GM18909 (cell line): ENCODE results near the gene SERPINB8.

ENCODE experiments used
- ATAC-seq: cut with Tn5 transposase; IDR thresholded peaks from one replicate; pipeline ENCODE4 v1.9.1; 2021; ENCODE audit warnings: mild to moderate bottlenecking; ENCODE audit not compliant: unreplicated experiment, poor library complexity

The SERPINB8 gene

DNA sequence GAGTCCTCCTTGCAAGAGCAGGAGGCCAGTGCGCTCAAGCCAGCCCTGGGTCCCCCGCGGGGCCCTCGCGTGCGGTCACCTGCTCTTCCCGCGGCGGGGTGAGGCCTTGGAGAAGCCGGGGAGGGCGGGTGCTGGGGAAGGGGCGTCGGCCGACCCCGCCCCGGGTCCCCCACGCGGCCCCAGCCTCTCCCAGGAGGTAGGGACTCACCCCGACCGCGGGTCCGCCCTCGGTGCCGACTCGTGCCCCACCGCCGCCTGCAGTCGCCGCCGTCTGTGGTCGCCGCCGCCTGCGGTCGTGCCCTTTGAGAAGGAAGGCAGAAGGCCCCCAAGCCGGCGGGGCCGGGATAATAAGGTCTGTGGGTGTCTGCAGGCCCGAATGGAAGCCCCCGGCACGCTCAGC, 32.7 kb downstream of the SERPINB8 start:
- ATAC-seq: no peak

DNA sequence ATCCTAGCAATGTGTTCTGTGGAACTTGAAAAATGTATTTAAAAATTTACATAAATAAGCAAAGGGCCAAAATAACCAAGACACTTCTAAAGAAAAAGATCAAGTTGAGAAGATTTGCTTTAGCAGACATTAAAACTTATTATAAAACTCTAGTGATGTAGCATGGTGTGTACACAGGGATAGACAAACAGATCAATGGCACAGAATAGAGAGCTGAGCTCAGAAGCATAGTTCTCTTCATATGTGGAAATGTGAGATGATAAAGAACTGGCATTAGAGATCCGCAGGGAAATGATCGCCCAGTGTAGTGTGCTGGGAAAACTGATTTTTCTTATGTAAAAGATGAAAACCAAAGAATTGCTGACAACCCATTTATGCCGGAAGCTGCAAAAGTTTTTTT, 39.4 kb downstream of the SERPINB8 start:
- ATAC-seq: no peak

GRCh38 chr18:64011513-64011912, 41.6 kb downstream of the SERPINB8 start:
- no peak for ATAC-seq

GRCh38 chr18:64017870-64018269, 48.0 kb downstream of the SERPINB8 start:
- ATAC-seq: no peak

DNA sequence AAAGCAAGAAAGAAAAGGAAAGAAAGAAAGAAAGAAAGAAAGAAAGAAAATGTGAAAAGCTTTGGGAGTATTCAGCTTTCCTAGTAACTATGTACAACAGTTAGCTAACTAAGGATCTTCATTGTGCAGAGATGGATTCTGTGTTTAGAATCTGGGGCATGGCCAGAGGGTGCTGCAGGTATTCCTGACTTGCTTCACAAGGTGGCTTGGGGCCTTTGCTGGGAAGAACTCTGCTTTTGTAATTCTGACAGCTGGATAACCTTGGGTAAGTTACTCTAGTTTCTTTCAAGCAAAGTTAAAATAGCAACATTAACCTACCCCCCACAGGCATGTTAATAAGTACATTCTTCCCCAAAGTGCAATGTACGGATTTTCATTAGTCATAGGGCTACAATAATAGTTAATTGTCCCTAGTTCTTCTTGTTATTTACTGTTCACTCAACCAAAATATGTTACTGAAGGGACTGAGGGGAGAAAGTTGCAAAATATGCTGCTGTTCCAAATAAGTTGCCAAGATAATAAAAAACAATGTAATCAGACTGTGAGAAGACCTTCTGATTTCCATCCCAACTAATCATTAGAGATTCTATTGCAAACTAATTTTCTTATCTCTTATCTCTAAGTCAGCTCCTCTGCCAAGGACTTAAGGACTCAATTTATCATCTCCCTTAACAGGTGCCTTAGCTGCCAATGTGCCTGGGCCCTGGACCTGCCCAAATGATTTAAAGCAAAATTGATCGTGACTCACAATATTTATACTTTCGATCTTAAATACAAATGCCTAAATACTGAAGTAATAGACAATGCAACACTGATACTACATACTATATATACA, 50.3 kb downstream of the SERPINB8 start:
- ATAC-seq: no peak

GRCh38 chr18:64026350-64026749, 56.5 kb downstream of the SERPINB8 start:
- ATAC-seq: no peak

DNA sequence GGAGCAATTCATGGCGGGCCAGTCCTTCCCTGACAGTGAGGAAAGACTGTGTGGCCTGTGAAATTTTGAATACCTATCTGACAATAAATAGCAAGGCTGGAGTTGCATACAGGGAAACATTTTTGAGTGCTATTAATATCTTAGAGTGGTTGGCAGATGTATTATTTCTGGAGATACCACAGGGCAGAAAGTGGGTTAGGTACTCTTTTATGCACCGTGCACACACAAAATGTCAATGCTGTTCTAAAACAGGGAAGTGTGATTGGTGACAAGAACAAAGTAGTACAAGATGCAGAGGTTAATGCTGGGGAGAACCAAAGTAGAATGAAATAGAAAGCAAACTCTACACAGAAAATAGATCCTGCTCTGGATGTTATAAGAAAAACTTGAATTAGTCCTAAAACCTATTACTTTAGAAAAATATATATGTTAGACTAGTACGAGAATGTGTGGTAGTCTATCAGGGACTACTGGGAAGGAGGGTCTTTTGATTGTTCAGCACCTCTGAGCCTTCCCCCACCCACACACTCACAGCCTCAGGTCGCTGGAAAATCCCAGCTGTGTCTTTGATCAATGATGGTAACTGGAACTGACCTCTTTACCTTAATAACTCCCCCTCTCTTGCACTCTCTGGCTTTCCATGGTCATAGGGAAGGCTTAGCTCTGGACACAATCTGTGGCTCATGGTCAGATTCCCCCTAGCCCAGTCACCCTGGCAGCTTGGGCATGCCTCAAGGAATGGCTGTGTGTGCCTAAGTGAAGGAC, 58.2 kb downstream of the SERPINB8 start:
- ATAC-seq: peak; percentile 73

DNA sequence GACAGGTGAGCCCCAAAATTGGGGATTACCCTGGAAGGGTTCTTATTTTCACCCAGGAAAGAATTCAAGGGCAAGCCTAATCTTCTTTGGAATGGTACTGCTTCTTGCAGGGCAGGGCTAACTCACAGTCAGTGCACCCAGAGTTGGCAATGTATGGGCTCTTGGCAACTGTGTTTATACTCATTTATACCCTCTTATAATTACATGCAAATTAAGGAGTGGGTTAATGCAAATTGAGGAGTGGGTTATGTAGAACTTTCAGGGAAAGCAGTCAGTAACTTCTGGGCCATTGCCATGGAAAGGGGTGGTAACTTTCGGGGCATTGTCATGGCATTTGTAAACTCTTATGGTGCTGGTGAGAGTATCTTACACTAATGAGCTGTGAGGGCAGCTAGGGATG, 59.2 kb downstream of the SERPINB8 start:
- no peak for ATAC-seq

DNA sequence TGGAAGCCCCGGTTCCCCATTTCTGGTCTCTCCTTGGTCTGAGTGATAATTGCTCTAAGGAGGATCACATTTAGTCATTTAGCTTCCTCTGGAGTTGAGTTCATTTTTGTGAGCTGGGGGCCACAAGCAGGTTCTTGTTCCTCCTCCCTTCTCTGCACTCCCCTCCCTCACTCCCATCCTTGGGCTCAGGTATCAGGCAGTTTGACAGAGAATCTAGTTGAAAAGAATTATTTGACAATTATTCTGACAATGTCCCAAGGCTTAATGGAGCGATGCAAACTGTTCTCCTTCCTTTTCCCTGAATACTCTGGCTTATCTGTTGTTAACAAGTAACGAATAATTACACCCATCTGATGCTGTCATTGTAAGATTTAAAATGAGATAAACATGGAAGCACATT, 61.5 kb downstream of the SERPINB8 start:
- ATAC-seq: no peak

- ATAC-seq: no peak
These were observed 62.4 kb downstream of the SERPINB8 start for GRCh38 chr18:64032312-64032711.

DNA sequence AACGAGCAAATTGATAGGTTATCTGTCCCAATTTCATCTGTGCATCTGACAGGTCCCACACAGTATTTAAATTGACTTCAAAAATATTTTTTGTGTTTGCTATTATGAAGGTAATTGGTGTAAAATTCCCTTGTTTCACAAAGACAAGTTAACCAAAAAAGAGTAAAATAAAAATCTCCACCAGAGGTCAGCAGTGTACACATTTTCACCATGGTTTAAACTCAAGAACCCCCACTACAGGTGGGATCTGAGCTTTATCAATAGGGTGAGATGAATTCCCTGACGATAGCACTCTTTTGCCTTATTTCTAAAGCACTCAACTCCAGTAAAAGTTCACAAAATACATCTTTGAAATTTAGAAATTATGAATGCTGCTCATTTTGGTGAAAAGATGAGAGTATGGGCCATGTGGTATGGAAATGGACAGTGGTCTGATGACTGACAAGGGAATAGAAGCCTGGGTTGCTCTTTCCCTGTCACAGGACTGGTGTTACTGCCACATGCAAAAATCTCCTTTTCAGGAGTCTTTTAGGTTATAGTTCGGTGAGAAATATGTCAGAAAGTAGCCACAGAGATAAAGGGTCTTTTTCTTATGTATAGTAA, 68.0 kb downstream of the SERPINB8 start:
- ATAC-seq: peak; percentile 75
